ENCODE data around the gene RREB1. TPM values are rescaled to one million over a fixed set of nuclear protein-coding genes. Genes with fewer than 3 reads are reported as not detected.

The RREB1 gene
- total RNA-seq, 1 donor from 2014 or later = 29.3 TPM

DNA sequence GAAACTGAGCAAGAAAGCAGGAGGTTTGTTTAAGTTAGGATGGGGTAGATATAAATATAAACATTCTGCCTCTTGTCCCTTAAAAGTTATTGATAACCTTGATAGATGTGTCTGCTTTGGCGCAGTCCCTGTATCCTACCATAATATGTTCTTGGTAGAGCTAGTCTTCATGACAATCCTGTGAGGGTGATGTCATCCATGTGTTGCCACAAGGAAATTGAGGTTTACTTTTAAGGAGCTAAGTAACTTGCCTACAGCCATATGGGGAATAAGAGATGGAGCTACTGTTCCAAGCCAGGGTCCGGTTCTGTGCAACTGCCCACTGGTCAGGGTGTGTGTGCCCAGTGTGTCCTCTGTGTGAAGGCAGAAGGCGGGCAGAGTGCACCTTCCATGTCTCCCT lies 126.8 kb downstream of the RREB1 start:
- TF ChIP-seq, protein P1, sequence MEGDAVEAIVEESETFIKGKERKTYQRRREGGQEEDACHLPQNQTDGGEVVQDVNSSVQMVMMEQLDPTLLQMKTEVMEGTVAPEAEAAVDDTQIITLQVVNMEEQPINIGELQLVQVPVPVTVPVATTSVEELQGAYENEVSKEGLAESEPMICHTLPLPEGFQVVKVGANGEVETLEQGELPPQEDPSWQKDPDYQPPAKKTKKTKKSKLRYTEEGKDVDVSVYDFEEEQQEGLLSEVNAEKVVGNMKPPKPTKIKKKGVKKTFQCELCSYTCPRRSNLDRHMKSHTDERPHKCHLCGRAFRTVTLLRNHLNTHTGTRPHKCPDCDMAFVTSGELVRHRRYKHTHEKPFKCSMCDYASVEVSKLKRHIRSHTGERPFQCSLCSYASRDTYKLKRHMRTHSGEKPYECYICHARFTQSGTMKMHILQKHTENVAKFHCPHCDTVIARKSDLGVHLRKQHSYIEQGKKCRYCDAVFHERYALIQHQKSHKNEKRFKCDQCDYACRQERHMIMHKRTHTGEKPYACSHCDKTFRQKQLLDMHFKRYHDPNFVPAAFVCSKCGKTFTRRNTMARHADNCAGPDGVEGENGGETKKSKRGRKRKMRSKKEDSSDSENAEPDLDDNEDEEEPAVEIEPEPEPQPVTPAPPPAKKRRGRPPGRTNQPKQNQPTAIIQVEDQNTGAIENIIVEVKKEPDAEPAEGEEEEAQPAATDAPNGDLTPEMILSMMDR (IDR thresholded peaks at IDR 0.05; ENCODE audit: insufficient read depth, low read length, poor library complexity, severe bottlenecking) = no peak
- no peak for DNase-seq (ENCODE audit: low read depth)
- Histone ChIP-seq H3K27me3 (ENCODE audit: control insufficient read depth, insufficient read depth, low read length) (no peaks in the 10 kb centered on the region), H3K36me3 (ENCODE audit: control insufficient read depth, insufficient read depth, low read length) (peaks cover 3% of the 10 kb centered on the region), H3K4me3 (ENCODE audit: low read depth, low read length) (no peak overlapping the region)

DNA sequence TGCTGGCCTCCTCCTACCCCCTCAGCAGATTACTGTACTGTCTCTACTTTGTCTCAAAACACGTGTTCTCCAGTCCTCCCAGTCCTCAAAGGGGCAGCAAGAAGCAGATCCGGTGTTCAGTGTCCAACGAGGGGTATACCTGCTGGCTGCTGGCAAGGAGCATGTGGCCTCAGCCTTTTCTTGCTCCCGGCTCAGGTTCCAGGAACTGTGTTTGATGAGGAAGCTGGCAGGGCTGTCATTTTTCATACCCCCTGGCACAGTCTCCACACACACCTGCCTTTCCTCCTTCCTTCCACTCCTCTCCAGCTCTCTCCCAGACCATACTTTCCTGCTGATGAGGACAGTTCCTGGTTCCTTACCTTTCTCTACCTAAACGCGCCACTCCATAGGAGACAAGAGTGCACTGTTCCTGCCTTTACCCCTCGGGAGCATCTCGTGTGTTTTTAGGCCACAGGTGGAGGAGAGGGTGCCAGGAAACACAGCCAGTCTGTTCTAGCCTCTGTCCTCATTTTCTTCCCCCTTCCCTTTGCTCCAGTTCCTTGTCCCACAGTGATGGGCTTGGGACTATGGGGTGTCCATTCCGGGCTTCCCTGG lies 128.0 kb downstream of the RREB1 start:
- H3K4me3 ChIP-seq (ENCODE audit: low read depth, low read length) = no peak overlapping the region
- TF ChIP-seq, protein P1 (IDR thresholded peaks at IDR 0.05; ENCODE audit: insufficient read depth, low read length, poor library complexity, severe bottlenecking) = no peak
- H3K36me3 ChIP-seq (ENCODE audit: control insufficient read depth, insufficient read depth, low read length) = peaks cover 1% of the 10 kb centered on the region
- DNase-seq (ENCODE audit: low read depth) = no peak
- no peaks in the 10 kb centered on the region for H3K27me3 ChIP-seq (ENCODE audit: control insufficient read depth, insufficient read depth, low read length)

DNA sequence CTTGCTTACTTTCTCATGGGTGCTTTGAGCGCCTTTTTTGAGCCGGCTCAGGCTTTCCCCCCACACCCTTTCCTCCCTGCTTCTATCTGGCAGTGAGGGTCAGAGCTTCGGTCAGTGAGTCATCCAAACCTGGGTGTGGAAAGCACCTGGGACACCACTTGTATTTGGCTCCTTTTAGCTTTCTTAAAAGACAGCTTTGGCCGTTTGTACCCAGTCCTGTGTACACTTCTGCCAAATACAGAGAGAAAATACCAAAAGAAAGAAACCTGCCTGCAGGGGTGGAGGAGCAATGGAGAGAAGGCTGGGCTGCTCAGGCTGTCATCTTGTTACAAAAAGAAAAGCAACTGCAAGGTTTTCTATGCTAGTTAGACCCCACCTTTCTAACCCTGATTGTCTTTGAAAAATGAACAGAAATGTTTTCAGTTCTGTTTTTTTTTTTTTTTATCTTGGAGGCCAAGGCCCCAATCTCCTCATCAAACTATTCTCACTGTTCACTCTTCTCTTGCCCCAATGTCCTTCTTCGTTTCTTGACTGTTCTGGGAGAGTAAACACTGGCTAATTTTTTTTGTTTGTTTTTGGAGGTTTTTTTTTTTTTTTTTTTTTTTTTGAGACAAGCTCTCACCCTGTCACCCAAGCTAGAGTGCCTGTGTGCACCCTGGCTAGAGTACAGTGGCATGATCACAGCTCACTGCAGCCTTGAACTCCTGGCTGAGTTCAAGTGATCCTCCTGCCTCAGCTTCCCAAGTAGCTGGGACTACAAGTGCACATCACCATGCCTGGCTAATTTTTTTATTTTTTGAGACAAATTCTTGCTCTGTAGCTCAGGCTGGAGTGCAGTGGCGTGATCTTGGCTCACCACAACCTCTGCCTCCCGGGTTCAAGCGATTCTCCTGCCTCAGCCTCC lies 128.8 kb downstream of the RREB1 start:
- Histone ChIP-seq H3K4me3 (ENCODE audit: low read depth, low read length) (no peak overlapping the region), H3K36me3 (ENCODE audit: control insufficient read depth, insufficient read depth, low read length) (peaks cover 1% of the 10 kb centered on the region), H3K27me3 (ENCODE audit: control insufficient read depth, insufficient read depth, low read length) (no peaks in the 10 kb centered on the region)
- no peak for DNase-seq (ENCODE audit: low read depth)
- TF ChIP-seq, protein P1 (IDR thresholded peaks at IDR 0.05; ENCODE audit: insufficient read depth, low read length, poor library complexity, severe bottlenecking) = no peak

DNA sequence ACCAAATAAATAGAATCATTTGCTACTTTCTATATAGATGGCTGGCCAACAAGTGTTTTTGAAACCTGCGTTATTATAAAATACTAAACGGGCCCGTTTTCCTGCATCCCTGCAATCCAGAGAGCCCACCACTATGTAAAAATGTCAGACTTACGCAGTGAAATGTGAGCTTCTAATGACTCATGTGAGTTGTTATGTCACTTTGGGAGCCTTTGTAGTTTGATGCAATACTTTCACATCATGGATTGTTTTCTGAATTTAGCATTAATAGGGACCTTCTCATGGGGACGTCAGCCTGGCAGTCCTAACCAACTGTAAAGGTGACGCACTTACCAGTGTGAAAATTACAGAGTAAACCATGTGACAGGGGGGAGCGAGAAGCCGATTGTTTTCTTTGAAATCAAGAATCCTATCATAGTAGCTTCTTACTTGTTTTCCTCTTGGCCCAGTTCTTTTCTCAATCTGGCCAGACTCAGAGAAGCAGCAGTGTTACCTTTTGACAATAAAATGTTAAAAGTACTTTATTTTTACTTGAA lies 130.0 kb downstream of the RREB1 start:
- H3K27me3 ChIP-seq (ENCODE audit: control insufficient read depth, insufficient read depth, low read length) = no peaks in the 10 kb centered on the region
- H3K4me3 ChIP-seq (ENCODE audit: low read depth, low read length) = no peak overlapping the region
- H3K36me3 ChIP-seq (ENCODE audit: control insufficient read depth, insufficient read depth, low read length) = peaks cover 1% of the 10 kb centered on the region
- no peak for DNase-seq (ENCODE audit: low read depth)
- TF ChIP-seq, protein P1 (IDR thresholded peaks at IDR 0.05; ENCODE audit: insufficient read depth, low read length, poor library complexity, severe bottlenecking) = no peak

DNA sequence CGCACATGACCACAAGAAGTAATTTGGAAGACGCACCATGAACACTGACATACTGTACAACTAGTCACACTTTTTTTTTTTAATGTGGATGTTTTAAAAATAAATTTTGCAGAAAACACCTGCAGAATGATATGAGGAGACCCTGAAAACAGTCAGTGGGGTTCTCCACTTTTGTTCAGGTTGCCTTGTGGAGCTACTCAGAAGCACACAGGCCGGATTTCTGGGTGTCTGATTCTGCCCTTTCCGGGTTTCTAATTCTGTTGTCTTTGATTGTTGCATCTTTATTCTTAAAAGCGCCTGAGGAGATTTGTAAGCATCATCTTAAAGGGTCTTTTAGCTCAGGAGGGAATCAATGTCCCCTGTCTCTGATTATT lies 130.8 kb downstream of the RREB1 start:
- H3K27me3 ChIP-seq (ENCODE audit: control insufficient read depth, insufficient read depth, low read length) = no peaks in the 10 kb centered on the region
- DNase-seq (ENCODE audit: low read depth) = no peak
- no peak overlapping the region for H3K4me3 ChIP-seq (ENCODE audit: low read depth, low read length)
- peaks cover 1% of the 10 kb centered on the region for H3K36me3 ChIP-seq (ENCODE audit: control insufficient read depth, insufficient read depth, low read length)
- TF ChIP-seq, protein P1 (IDR thresholded peaks at IDR 0.05; ENCODE audit: insufficient read depth, low read length, poor library complexity, severe bottlenecking) = no peak
